ENCODE results near the gene FES. TPM values are rescaled to one million over a fixed set of nuclear protein-coding genes. Genes with fewer than 3 reads are reported as not detected.

The FES gene
- total RNA-seq, 1 donor from 2014 or later, result 2.5 TPM

DNA sequence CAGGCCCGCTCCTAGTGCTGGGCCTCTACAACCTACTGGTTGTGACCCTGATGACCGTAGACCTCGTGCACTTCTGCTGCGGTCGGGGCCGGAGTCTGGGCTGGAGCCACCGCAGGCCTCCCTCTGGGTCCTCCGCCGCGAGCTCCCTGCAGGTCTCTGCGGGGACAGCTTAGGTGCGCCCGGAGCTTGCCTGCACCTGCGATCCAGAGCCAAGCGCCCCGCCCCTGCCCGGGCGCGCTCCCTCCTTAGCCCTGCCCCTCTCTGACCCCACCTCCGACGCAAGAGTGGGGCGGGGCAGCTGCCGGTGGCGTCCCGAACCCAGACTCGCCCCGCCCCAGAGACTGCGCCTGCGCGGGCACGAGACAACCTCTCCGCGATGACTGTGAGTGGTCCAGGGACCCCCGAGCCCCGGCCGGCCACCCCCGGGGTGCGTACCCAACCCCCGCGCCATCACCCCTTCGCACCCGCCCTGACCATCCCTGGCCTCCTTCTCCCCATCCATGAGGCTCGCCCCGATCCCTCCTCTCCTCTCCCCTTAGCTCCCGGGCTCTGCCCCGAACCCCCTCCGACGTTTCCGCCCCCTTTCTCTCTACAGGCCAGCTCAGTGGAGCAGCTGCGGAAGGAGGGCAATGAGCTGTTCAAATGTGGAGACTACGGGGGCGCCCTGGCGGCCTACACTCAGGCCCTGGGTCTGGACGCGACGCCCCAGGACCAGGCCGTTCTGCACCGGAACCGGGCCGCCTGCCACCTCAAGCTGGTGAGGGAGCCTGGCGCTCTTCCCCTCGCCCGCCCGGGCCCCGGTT, 50.8 kb downstream of the FES start, which contains the start of gene UNC45A:
Gene UNC45A (plus strand): TSS at position 337 of the 803 bp plus-strand sequence. CDS start 40 bp downstream, at position 377.
- peak; percentile 94 for DNase-seq (ENCODE audit: extremely low spot score, unreplicated experiment)
- Mint-ChIP-seq H3K9me3 (ENCODE audit: unreplicated experiment) (no peaks in the 10 kb centered on the region), H3K36me3 (ENCODE audit: unreplicated experiment) (peaks cover 14% of the 10 kb centered on the region), H3K27ac (ENCODE audit: unreplicated experiment) (peak within 1 kb of the TSS; percentile 91), H3K4me3 (ENCODE audit: unreplicated experiment) (peak within 1 kb of the TSS; percentile 82), H3K27me3 (ENCODE audit: unreplicated experiment) (no peaks in the 10 kb centered on the region), H3K4me1 (ENCODE audit: unreplicated experiment) (peaks cover 33% of the 10 kb centered on the region)
- no peak for TF ChIP-seq CTCF (IDR thresholded peaks at IDR 0.05)

DNA sequence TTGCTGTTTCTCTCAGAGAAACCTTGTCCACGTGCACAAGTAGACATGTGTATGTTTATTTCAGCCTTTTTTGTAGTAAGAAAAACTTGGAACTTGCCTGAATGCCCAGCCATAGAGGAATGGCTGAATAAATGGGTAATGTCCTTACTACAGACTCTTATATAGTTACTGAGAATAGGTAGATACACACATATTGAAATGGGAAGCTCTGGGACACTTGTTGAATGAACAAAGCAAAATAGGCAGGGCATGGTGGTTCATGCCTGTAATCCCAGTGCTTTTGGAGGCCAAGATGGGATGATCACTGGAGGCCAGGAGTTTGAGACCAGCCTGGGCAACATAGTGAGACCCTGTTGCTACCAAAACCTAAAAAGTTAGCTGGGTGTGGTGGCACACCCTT, 52.5 kb downstream of the FES start:
- Mint-ChIP-seq H3K4me1 (ENCODE audit: unreplicated experiment) (peaks cover 26% of the 10 kb centered on the region), H3K36me3 (ENCODE audit: unreplicated experiment) (peaks cover 24% of the 10 kb centered on the region), H3K4me3 (ENCODE audit: unreplicated experiment) (peak overlapping the region; percentile 82), H3K27ac (ENCODE audit: unreplicated experiment) (no peak overlapping the region), H3K9me3 (ENCODE audit: unreplicated experiment) (no peaks in the 10 kb centered on the region), H3K27me3 (ENCODE audit: unreplicated experiment) (no peaks in the 10 kb centered on the region)
- DNase-seq (ENCODE audit: extremely low spot score, unreplicated experiment), result no peak
- no peak for TF ChIP-seq CTCF (IDR thresholded peaks at IDR 0.05)

DNA sequence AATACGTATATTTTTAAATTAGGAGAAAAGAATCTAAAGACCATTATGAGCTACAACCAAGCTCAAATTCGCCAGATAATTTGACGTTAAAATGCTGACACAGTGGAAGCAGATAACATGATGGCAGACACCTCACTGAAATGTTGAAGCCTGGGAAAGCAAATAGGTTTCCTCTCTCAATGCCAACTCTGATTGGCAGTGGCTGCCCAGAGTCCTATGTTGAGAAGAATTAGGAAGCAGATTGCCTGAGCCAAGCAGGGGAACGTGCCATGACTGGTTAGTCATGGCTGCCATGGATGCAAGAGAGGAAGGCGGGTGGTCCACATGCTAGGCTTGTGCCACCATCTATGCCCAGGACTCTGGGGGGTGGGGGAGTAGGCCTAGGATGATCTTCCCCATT, 54.0 kb downstream of the FES start:
- Mint-ChIP-seq H3K9me3 (ENCODE audit: unreplicated experiment) (no peaks in the 10 kb centered on the region), H3K4me3 (ENCODE audit: unreplicated experiment) (no peak overlapping the region), H3K36me3 (ENCODE audit: unreplicated experiment) (peaks cover 35% of the 10 kb centered on the region), H3K27me3 (ENCODE audit: unreplicated experiment) (no peaks in the 10 kb centered on the region), H3K4me1 (ENCODE audit: unreplicated experiment) (peaks cover 22% of the 10 kb centered on the region), H3K27ac (ENCODE audit: unreplicated experiment) (no peak overlapping the region)
- no peak for TF ChIP-seq CTCF (IDR thresholded peaks at IDR 0.05)
- DNase-seq (ENCODE audit: extremely low spot score, unreplicated experiment), result no peak

- H3K27me3 Mint-ChIP-seq (ENCODE audit: unreplicated experiment), result no peaks in the 10 kb centered on the region
- H3K9me3 Mint-ChIP-seq (ENCODE audit: unreplicated experiment), result no peaks in the 10 kb centered on the region
- H3K36me3 Mint-ChIP-seq (ENCODE audit: unreplicated experiment), result peaks cover 38% of the 10 kb centered on the region
- H3K4me3 Mint-ChIP-seq (ENCODE audit: unreplicated experiment), result no peak overlapping the region
- H3K4me1 Mint-ChIP-seq (ENCODE audit: unreplicated experiment), result peaks cover 14% of the 10 kb centered on the region
- H3K27ac Mint-ChIP-seq (ENCODE audit: unreplicated experiment), result no peak overlapping the region
- TF ChIP-seq CTCF (IDR thresholded peaks at IDR 0.05), result no peak
- no peak for DNase-seq (ENCODE audit: extremely low spot score, unreplicated experiment)
Observed at GRCh38 chr15:90939756-90940155, 55.5 kb downstream of the FES start.

GRCh38 chr15:90941038-90941437, 56.7 kb downstream of the FES start:
- H3K4me3 Mint-ChIP-seq (ENCODE audit: unreplicated experiment), result no peak overlapping the region
- H3K36me3 Mint-ChIP-seq (ENCODE audit: unreplicated experiment), result peaks cover 42% of the 10 kb centered on the region
- TF ChIP-seq CTCF (IDR thresholded peaks at IDR 0.05), result no peak
- no peaks in the 10 kb centered on the region for H3K27me3 Mint-ChIP-seq (ENCODE audit: unreplicated experiment)
- no peak for DNase-seq (ENCODE audit: extremely low spot score, unreplicated experiment)
- peaks cover 9% of the 10 kb centered on the region for H3K4me1 Mint-ChIP-seq (ENCODE audit: unreplicated experiment)
- no peaks in the 10 kb centered on the region for H3K9me3 Mint-ChIP-seq (ENCODE audit: unreplicated experiment)
- H3K27ac Mint-ChIP-seq (ENCODE audit: unreplicated experiment), result no peak overlapping the region

Measured in osteocyte (in vitro differentiated cells).